ENCODE results near the gene PTPRU.

DNA sequence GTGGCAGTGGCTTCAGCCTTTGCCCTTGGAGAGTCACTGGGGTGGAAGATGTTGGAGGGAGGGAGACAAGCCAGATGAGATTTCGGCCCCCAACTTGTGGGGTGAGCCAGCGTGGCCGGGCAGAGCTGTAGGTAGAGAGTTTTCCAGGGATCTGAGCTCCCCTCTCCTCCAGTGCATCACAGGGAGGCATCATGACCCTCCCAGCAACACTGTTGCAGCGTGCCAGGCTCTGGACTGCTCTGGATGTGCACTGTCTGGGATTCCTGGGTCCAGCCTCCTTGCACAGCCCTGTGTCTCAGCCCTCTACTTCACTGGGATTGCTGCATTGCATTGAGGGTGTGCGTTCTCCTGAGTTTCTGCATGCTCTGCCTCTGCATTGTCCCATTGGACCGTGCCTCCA lies 8.9 kb downstream of the PTPRU start:
- TF ChIP-seq POLR2A (IDR thresholded peaks at IDR 0.05) = no peak
- TF ChIP-seq, protein P1, sequence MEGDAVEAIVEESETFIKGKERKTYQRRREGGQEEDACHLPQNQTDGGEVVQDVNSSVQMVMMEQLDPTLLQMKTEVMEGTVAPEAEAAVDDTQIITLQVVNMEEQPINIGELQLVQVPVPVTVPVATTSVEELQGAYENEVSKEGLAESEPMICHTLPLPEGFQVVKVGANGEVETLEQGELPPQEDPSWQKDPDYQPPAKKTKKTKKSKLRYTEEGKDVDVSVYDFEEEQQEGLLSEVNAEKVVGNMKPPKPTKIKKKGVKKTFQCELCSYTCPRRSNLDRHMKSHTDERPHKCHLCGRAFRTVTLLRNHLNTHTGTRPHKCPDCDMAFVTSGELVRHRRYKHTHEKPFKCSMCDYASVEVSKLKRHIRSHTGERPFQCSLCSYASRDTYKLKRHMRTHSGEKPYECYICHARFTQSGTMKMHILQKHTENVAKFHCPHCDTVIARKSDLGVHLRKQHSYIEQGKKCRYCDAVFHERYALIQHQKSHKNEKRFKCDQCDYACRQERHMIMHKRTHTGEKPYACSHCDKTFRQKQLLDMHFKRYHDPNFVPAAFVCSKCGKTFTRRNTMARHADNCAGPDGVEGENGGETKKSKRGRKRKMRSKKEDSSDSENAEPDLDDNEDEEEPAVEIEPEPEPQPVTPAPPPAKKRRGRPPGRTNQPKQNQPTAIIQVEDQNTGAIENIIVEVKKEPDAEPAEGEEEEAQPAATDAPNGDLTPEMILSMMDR (IDR thresholded peaks at IDR 0.05) = no peak

Measured in upper lobe of left lung (tissue), 4 donors.